NT2/D1 (cell line): Measurements from ENCODE around the gene SLCO4A1.

Source experiments
- SUZ12 ChIP-seq: IDR thresholded peaks from 2 replicates; pipeline ENCODE4 v1.6.1; 2011; ENCODE audit not compliant: insufficient read length, insufficient read depth; ENCODE audit errors: extremely low read depth
- YY1 ChIP-seq: IDR thresholded peaks from 2 replicates; pipeline ENCODE4 v1.6.1; 2011; ENCODE audit not compliant: insufficient read length, insufficient read depth

DNA sequence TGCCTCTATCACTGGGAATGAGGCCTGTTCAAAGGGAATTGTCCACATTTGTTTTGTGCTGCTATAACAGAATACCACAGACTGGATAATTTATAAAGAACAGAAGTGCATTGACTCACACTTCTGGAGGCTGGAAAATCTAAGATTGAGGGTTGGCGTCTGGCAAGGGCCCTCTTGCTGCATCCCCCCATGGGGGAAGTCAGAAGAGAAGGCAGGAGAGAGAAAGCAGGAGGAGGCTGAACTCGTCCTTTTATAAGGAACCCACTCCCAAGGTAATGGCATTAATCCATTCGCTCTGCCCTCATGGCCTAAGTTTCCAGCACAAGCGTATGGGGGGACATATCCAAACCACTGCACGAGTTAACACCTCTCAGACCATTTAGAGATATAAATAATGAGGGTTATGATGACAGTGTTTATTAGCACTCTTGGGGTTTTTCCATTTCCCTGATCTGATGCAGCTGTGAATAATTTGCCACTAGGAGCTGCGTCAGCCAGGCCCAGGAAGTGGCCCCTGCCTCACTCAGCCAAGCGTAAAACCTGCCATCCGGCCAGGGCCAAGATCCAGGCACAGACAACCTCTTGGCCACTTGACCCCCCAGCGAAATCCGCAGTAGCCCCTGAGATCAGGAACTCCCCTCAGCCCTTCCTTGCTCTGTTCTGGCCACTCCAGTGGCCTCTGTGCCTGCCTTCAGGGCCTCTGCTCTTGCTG, 14.2 kb upstream of the SLCO4A1 start:
- TF ChIP-seq YY1 (no peak), SUZ12 (no peak)
